ENCODE measurements around the gene ASS1.

Gene ASS1

DNA sequence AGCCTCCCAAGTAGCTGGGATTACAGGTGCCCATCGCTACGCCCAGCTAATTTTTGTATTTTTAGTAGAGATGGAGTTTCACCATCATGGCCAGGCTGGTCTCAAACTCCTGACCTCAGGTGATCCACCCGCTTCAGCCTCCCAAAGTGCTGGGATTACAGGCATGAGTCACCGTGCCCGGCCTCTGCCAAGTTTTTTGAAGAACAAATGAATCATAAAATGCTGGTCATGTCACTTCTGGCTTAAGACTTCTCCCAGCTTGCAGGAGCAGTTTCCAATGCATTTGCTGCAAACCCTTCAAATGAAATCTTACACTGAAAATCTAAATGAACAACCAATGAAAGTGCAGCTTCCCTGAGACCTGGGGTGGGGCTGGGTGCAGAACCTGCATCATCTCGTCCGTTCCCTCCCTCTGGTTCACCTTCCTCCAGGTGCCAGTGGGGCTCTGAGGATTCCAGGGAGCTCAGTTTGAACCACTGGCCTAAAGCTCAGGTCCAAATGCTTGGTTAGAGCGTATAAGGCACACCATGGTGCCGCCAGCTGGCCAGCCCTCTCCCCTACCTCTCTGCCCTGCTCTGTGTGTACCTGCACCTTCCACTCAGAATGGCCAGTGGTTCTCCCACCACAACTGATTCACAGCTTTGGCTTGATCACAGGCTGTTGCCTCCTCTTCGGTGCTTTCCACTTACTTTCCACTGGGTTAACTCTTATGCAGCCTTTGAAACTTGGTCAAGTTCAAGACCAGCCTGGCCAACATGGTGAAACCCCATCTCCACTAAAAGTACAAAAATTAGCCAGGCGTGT, 94.9 kb downstream of the ASS1 start:
- DNase-seq: no peak

- DNase-seq: no peak
These were observed 96.8 kb downstream of the ASS1 start for GRCh38 chr9:130541533-130541932.

GRCh38 chr9:130542038-130542437, 97.3 kb downstream of the ASS1 start:
- no peak for DNase-seq

GRCh38 chr9:130542457-130543228, 97.9 kb downstream of the ASS1 start:
- DNase-seq: no peak

DNA sequence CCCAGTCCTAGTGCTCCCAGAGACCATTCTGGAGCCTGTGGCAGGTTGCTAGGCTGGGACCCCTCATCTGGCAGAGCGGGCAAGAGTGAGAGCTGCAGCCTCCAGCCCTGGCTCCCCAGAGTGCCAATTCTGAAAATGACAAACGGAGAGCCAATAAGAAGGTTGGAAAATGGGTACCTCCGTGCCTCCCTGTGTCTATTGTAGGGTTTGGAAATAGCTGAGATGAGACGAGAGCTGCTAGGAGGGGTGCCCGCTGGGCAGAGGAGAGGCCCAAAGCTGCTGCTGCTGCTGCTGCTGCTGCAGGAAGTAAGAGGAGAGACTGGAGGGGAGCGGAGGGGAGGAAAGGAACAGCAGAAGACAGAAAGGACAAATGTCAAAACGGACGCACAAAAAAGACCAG, 98.6 kb downstream of the ASS1 start:
- no peak for DNase-seq

DNA sequence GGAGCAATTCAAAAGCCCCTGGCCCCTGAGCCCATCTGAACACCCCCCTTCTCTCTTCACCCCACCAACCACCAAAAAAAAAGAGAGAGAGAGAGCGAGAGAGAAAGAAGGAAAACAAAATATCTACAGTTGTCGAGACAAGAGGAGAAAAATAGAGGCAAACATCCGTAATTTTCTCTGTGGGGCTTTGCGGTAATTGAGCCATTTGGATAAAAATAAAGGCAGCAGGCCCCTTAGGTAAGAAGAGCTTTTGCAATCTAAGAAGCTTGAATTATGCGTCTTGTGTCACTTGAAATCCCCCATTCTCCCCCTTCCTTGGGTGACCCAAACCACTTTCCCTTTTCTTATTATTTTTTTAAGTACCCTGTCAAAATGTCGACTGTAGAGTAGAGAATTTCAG, 99.1 kb downstream of the ASS1 start:
- no peak for DNase-seq

DNA sequence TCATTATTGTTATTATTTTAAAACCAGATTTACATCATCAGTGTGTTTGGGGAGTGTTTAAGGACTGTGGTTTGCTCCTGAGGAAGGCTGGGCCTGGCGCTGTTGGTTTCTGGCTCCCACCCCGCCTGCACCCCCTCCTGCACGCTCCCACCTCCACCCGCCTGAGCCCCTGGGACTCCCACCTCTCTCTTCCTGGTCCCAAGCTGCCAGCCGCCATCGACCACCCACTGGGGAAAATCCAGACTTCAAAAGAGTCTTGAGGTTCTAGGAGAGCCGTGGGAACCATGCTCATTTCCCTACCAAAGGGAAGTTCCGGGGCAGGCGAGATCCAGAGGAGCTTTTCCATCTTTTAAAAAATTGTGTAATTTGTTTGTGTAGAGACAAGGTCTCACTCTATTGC, 99.6 kb downstream of the ASS1 start:
- no peak for DNase-seq

DNA sequence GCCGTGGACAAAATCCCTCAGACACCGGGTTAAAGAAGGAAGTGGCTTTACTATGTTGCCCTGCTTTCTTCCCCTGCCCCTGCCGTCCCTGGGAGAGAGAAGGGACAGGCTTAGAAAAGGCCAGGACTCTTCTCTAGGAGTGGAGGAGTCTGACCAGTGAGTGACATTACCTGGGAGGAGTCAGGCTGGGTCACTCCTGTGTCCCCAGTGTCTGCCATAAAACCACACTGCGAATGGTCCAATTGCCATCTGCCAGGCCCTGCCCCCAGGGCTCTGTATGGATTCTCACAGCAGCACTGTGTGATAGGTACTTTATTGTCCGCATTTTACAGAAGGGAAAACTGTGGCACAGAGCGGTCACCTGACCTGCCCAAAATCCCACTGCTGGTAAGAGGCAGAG, 103.3 kb downstream of the ASS1 start:
- no peak for DNase-seq

GRCh38 chr9:130549093-130549735, 104.5 kb downstream of the ASS1 start:
- DNase-seq: no peak

Measured in CD4-positive, alpha-beta T cell treated with Interferon alpha-2 for 1 hour (primary cell).